ENCODE data around the gene TTLL13. TPM values are rescaled to one million over a fixed set of nuclear protein-coding genes. Genes with fewer than 3 reads are reported as not detected.

Gene TTLL13
- total and polyA plus RNA-seq, 2 donors (not counting 1 experiment from before 2014, with no cell fraction given), result 0.33 to 0.42 TPM

DNA sequence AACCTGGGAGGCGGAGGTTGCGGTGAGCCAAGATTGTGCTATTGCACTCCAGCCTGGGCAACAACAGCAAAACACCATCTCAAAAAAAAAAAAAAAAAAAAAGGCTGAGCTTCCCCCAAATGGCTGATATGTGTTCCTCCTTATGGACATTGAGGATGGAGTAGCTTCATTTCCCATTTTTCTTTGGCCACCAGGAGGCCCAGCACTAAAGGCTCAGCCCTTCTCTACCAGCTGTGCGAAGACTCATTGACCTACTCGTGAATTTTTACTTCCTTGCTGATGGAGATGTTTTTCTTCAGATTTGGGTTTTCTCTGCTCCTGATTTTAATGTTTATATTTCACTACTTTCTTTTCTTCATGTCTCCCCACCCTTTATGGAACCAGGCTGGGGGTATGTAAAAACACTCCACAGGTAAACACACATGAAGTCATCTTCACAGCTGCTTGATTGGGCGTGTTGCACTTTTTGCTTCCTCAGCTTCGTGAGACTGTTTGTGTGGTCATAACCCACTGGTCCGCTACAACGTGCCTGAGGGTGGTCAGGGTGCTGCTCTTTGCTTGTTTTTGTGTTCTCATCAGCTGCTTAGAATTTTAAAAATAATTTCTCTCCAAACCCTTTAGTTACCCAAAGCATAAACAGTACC is 34.7 kb upstream of the TTLL13 start:
- WGBS (ENCODE audit: insufficient coverage), result no CpG with 5 or more reads among the region's 8 CpGs
- H4K20me1 ChIP-seq (ENCODE audit: control insufficient read depth, insufficient read depth, low read length, poor library complexity, severe bottlenecking), result peaks cover 23% of the 10 kb centered on the region
- peak overlapping the region; percentile 21 for H2AFZ ChIP-seq (ENCODE audit: insufficient read depth, low read depth, low read length, poor library complexity, severe bottlenecking)
- peaks cover 99 to 100% of the 10 kb centered on the region in 2 donors for H3K4me1 ChIP-seq (ENCODE audit: control insufficient read depth in 2 of 2, insufficient read depth in 2 of 2, low read length in 2 of 2)
- Mint-ChIP-seq H3K9me3 (ENCODE audit: insufficient read depth) (no peaks in the 10 kb centered on the region), H3K4me3 (peak overlapping the region; percentile 70), H3K4me1 (peaks cover 94% of the 10 kb centered on the region), H3K27ac (peak overlapping the region; percentile 90), H3K27me3 (no peaks in the 10 kb centered on the region)
- POLR2A ChIA-PET, result interaction anchor here (0.6 to 9.0 kb wide), 11 partner anchors 9 to 155 kb away, joined by 3 to 163 read pairs (median 8); partner anchors contain the start of genes CIB1, GDPGP1 and SEMA4B
- H3K27ac ChIP-seq (ENCODE audit: low read length in 2 of 2), result peak overlapping the region; percentile 80 to 86
- peaks cover 92% of the 10 kb centered on the region for H3K79me2 ChIP-seq (ENCODE audit: control insufficient read depth, insufficient read depth, low read length)
- peak overlapping the region in 2 of 5 experiments; percentile 9 to 53 for H3K4me3 ChIP-seq (ENCODE audit: control extremely low read depth in 1 of 5, extremely low read depth in 1 of 5, insufficient read depth in 1 of 5, low read depth in 2 of 5, low read length in 4 of 5)
- CTCF ChIA-PET, result interaction anchor here (0.8 to 12.6 kb wide), 10 partner anchors 9 to 71 kb away, joined by 3 to 274 read pairs (median 6); partner anchors contain the start of genes CIB1, GDPGP1, SEMA4B and TTLL13
- DNase-seq, result peak; percentile 69
- intact Hi-C loops (cut with micrococcal nuclease), result loop anchor here (1.0 to 10.0 kb wide), 6 partner anchors 20 to 450 kb away; partner anchors contain the start of genes AP3S2 and GDPGP1
- H3K9me3 ChIP-seq (ENCODE audit: control extremely low read depth in 1 of 3, control insufficient read depth in 2 of 3, insufficient read depth in 1 of 3, low read length in 2 of 3), result peaks cover 0 to 4% (median 0%) of the 10 kb centered on the region in 3 donors
- peaks cover 3 to 60% of the 10 kb centered on the region in 2 experiments for H3K36me3 ChIP-seq (replicated peaks in 1 of 2; ENCODE audit: control extremely low read depth in 1 of 2, control insufficient read depth in 1 of 2, extremely low read depth in 1 of 2, insufficient read depth in 2 of 2, low read length in 1 of 2)
- TF ChIP-seq, protein P1, sequence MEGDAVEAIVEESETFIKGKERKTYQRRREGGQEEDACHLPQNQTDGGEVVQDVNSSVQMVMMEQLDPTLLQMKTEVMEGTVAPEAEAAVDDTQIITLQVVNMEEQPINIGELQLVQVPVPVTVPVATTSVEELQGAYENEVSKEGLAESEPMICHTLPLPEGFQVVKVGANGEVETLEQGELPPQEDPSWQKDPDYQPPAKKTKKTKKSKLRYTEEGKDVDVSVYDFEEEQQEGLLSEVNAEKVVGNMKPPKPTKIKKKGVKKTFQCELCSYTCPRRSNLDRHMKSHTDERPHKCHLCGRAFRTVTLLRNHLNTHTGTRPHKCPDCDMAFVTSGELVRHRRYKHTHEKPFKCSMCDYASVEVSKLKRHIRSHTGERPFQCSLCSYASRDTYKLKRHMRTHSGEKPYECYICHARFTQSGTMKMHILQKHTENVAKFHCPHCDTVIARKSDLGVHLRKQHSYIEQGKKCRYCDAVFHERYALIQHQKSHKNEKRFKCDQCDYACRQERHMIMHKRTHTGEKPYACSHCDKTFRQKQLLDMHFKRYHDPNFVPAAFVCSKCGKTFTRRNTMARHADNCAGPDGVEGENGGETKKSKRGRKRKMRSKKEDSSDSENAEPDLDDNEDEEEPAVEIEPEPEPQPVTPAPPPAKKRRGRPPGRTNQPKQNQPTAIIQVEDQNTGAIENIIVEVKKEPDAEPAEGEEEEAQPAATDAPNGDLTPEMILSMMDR (IDR thresholded peaks at IDR 0.05), result peak; percentile 28
- TF ChIP-seq EZH2 (IDR thresholded peaks at IDR 0.05; ENCODE audit: borderline replicate concordance, insufficient read depth, low read depth, low read length, poor library complexity, severe bottlenecking), result no peak
- H3K9ac ChIP-seq (ENCODE audit: low read length), result peak overlapping the region; percentile 38
- H3K27me3 ChIP-seq (replicated peaks in 1 of 4; ENCODE audit: control extremely low read depth in 1 of 4, control insufficient read depth in 3 of 4, insufficient read depth in 4 of 4, low read length in 3 of 4), result no peaks in the 10 kb centered on the region
- peak; percentile 64 for ATAC-seq (ENCODE audit: low read depth)
- H3K4me2 ChIP-seq (replicated peaks; ENCODE audit: low read depth, low read length, poor library complexity, severe bottlenecking), result peak overlapping the region; percentile 65
